ENCODE measurements around the gene SALL1. TPM values are rescaled to one million over a fixed set of nuclear protein-coding genes. Genes with fewer than 3 reads are reported as not detected.

The SALL1 gene
- polyA plus RNA-seq, 1 donor from 2014 or later, result 0.22 TPM

- Histone ChIP-seq H3K9ac (ENCODE audit: low read length) (no peak overlapping the region), H3K27ac (ENCODE audit: low read length) (no peak overlapping the region), H3K79me2 (replicated peaks; ENCODE audit: insufficient read depth, low read length) (peaks cover 73% of the 10 kb centered on the region)
Measured at GRCh38 chr16:51148678-51149228, 2.3 kb downstream of the SALL1 start.

More at GRCh38 chr16:51148678-51149228, 2.3 kb downstream of the SALL1 start:
- Histone ChIP-seq H3K27me3 (ENCODE audit: insufficient read depth, low read depth, low read length) (peaks cover 46% of the 10 kb centered on the region), H3K4me3 (ENCODE audit: low read length) (peak overlapping the region; percentile 78), H3F3A (ENCODE audit: insufficient read depth, low read length, poor library complexity, severe bottlenecking) (no peaks in the 10 kb centered on the region), H2AFZ (ENCODE audit: low read depth, low read length) (no peak overlapping the region), H3K36me3 (ENCODE audit: insufficient read depth, low read length) (no peaks in the 10 kb centered on the region), H3K9me3 (ENCODE audit: low read length) (no peaks in the 10 kb centered on the region), H3K4me2 (ENCODE audit: low read length) (no peak overlapping the region), H3K9me2 (ENCODE audit: insufficient read depth, low read length) (no peaks in the 10 kb centered on the region), H4K20me1 (ENCODE audit: insufficient read depth) (no peaks in the 10 kb centered on the region)
- no peak for TF ChIP-seq SMC3 (conservative IDR thresholded peaks at IDR 0.05; ENCODE audit: poor library complexity)
- no peak for TF ChIP-seq RAD21 (conservative IDR thresholded peaks at IDR 0.05)
- no peak for TF ChIP-seq MXI1 (conservative IDR thresholded peaks at IDR 0.05; ENCODE audit: poor library complexity, severe bottlenecking)
- no peak for TF ChIP-seq EP300 (conservative IDR thresholded peaks at IDR 0.05; ENCODE audit: poor library complexity, severe bottlenecking)
- no peak for TF ChIP-seq TAF1 (IDR thresholded peaks at IDR 0.05; ENCODE audit: low read depth)
- TF ChIP-seq CTCF (IDR thresholded peaks at IDR 0.05; ENCODE audit: poor library complexity, severe bottlenecking), result no peak
- no peak for TF ChIP-seq REST (IDR thresholded peaks at IDR 0.05; ENCODE audit: borderline replicate concordance)
- no peak for TF ChIP-seq POLR2AphosphoS5 (IDR thresholded peaks at IDR 0.05)
- no peak for TF ChIP-seq EZH2 (IDR thresholded peaks at IDR 0.05; ENCODE audit: borderline replicate concordance, insufficient read depth, low read length, poor library complexity, severe bottlenecking)

Measured in neural cell (in vitro differentiated cells).